Breast epithelium (tissue), 3 donors: ENCODE data around the gene FHIP2A.

ENCODE experiments used
- POLR2A ChIP-seq: fragments of 450-650 bp; IDR thresholded peaks from one replicate; pipeline ENCODE4 v1.6.1; 2016; ENCODE audit warnings: antibody characterized with exemption, mild to moderate bottlenecking, moderate library complexity
- POLR2AphosphoS5 ChIP-seq, 3 donors: sonication (generic); formaldehyde crosslinking; IDR thresholded peaks; one replicate each; pipeline ENCODE4 v1.6.1; 2017; ENCODE audit warnings: antibody characterized with exemption in 3 of 3

DNA sequence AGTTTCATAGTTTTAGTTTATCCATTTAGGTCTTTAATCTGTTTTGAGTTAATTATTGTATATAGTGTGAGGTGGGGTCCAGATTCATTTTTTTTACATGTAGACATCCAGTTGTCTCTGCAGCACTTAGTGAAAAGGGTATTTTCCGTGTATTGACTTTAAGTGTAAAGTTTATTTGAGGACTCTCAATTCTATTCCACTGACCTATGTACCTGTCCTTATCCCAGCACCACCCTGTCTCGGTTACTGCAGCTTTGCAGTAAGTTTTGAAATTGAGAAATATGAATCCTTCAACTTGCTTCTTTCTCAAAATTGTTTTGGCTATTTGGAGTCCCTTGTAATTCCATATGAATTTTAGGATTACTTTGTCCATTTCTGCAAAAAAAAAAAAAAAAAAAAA lies 29.8 kb downstream of the FHIP2A start:
- TF ChIP-seq POLR2A: no peak
- no peak for TF ChIP-seq POLR2AphosphoS5 (IDR thresholded peaks at IDR 0.05)
